Left ventricle myocardium inferior (tissue), 1 donor: ENCODE results near the gene NRXN3. TPM values are rescaled to one million over a fixed set of nuclear protein-coding genes. Genes with fewer than 3 reads are reported as not detected.

Experiments
- DNase-seq: peaks from one replicate; pipeline ENCODE4 v3.0.0-alpha.2; 2020
- H3K27ac ChIP-seq: fragments of 200-600 bp; replicated peaks from 2 replicates; pipeline ENCODE4 v1.8.0; 2021
- H3K27me3 ChIP-seq: fragments of 200-600 bp; 2 replicates; pipeline ENCODE4 v1.8.0; 2021; ENCODE audit warnings: low read depth
- H3K36me3 ChIP-seq: fragments of 200-600 bp; 2 replicates; pipeline ENCODE4 v1.8.0; 2021
- H3K4me1 ChIP-seq: fragments of 200-600 bp; 2 replicates; pipeline ENCODE4 v1.8.0; 2021
- H3K4me3 ChIP-seq: fragments of 200-600 bp; 2 replicates; pipeline ENCODE4 v1.8.0; 2021; ENCODE audit warnings: mild to moderate bottlenecking, moderate library complexity
- H3K9me3 ChIP-seq: fragments of 200-600 bp; replicated peaks from 2 replicates; pipeline ENCODE4 v1.8.0; 2021
- CTCF ChIP-seq: fragments of 200-600 bp; IDR thresholded peaks from 2 replicates; pipeline ENCODE4 v1.8.0; 2021; ENCODE audit warnings: antibody characterized with exemption, mild to moderate bottlenecking, borderline replicate concordance
- intact Hi-C: fragments of 100-400 bp; cut with micrococcal nuclease; formaldehyde crosslinking; loops from one replicate; pipeline ENCODE4 v1.11.0; 2022
- total RNA-seq: library from RNA; stranded (reverse); fragmentation: NEBNext Ultra II Directional; extraction: Animal tissue kit (Norgen Biotek cat#: 25700); gene quantifications from one replicate; pipeline ENCODE4 v1.2.1, GENCODE V29; 2021
- donor health status: DM: no; HTN: yes; CAD: no; lungs with severe emphysema.

Gene NRXN3
- total RNA-seq, 1 donor from 2014 or later: 1.2 TPM

GRCh38 chr14:79661752-79662151 lies 1491.6 kb downstream of the NRXN3 start:
- Histone ChIP-seq H3K9me3 (no peaks in the 10 kb centered on the region), H3K4me3 (no peak overlapping the region), H3K27ac (no peak overlapping the region), H3K4me1 (no peaks in the 10 kb centered on the region), H3K36me3 (no peaks in the 10 kb centered on the region), H3K27me3 (no peaks in the 10 kb centered on the region)
- no peak for TF ChIP-seq CTCF
- DNase-seq: no peak
- intact Hi-C loops: no loop called here

GRCh38 chr14:79663453-79663852 lies 1493.3 kb downstream of the NRXN3 start:
- no peak for DNase-seq
- no peaks in the 10 kb centered on the region for H3K27me3 ChIP-seq
- TF ChIP-seq CTCF: no peak
- no peaks in the 10 kb centered on the region for H3K4me1 ChIP-seq
- H3K36me3 ChIP-seq: no peaks in the 10 kb centered on the region
- intact Hi-C loops: no loop called here
- no peaks in the 10 kb centered on the region for H3K9me3 ChIP-seq
- no peak overlapping the region for H3K4me3 ChIP-seq
- H3K27ac ChIP-seq: no peak overlapping the region

GRCh38 chr14:79665556-79665955 lies 1495.4 kb downstream of the NRXN3 start:
- intact Hi-C loops: no loop called here
- Histone ChIP-seq H3K4me1 (no peaks in the 10 kb centered on the region), H3K9me3 (no peaks in the 10 kb centered on the region), H3K27ac (no peak overlapping the region), H3K27me3 (no peaks in the 10 kb centered on the region), H3K36me3 (no peaks in the 10 kb centered on the region), H3K4me3 (no peak overlapping the region)
- TF ChIP-seq CTCF: no peak
- no peak for DNase-seq

- H3K27me3 ChIP-seq: no peaks in the 10 kb centered on the region
- no peak overlapping the region for H3K4me3 ChIP-seq
- no peak for TF ChIP-seq CTCF
- no peak for DNase-seq
- H3K4me1 ChIP-seq: no peaks in the 10 kb centered on the region
- no peaks in the 10 kb centered on the region for H3K9me3 ChIP-seq
- no peak overlapping the region for H3K27ac ChIP-seq
- H3K36me3 ChIP-seq: no peaks in the 10 kb centered on the region
- intact Hi-C loops: no loop called here
Measured at GRCh38 chr14:79668951-79669350, 1498.8 kb downstream of the NRXN3 start.

GRCh38 chr14:79670811-79671210 lies 1500.6 kb downstream of the NRXN3 start:
- Histone ChIP-seq H3K27ac (no peak overlapping the region), H3K4me3 (no peak overlapping the region), H3K36me3 (no peaks in the 10 kb centered on the region), H3K27me3 (no peaks in the 10 kb centered on the region), H3K4me1 (no peaks in the 10 kb centered on the region), H3K9me3 (no peaks in the 10 kb centered on the region)
- intact Hi-C loops: no loop called here
- no peak for DNase-seq
- no peak for TF ChIP-seq CTCF

- intact Hi-C loops: no loop called here
Measured at GRCh38 chr14:79680087-79680486, 1509.9 kb downstream of the NRXN3 start.

More at GRCh38 chr14:79680087-79680486, 1509.9 kb downstream of the NRXN3 start:
- no peak for DNase-seq
- Histone ChIP-seq H3K27ac (no peak overlapping the region), H3K4me3 (no peak overlapping the region), H3K4me1 (no peaks in the 10 kb centered on the region), H3K27me3 (no peaks in the 10 kb centered on the region), H3K9me3 (no peaks in the 10 kb centered on the region), H3K36me3 (no peaks in the 10 kb centered on the region)
- TF ChIP-seq CTCF: no peak
